HCT116 (cell line): ENCODE results near the gene CDKAL1.

ENCODE experiments used
- EZH2 ChIP-seq: fragments of 200-600 bp; sonication (generic); IDR thresholded peaks from 2 replicates; pipeline ENCODE4 v1.6.1; 2017; ENCODE audit warnings: antibody characterized with exemption, mixed run types
- EZH2phosphoT487 ChIP-seq: fragments of 200-600 bp; IDR thresholded peaks from 2 replicates; pipeline ENCODE4 v1.6.1; 2018; ENCODE audit warnings: antibody characterized with exemption, borderline replicate concordance
- FOSL1 ChIP-seq: IDR thresholded peaks from 2 replicates; pipeline ENCODE4 v1.6.1; 2012; ENCODE audit warnings: low read depth
- JUND ChIP-seq: IDR thresholded peaks from 2 replicates; pipeline ENCODE4 v1.6.1; 2012
- MAX ChIP-seq: IDR thresholded peaks from 2 replicates; pipeline ENCODE4 v1.6.1; 2012
- POLR2A ChIP-seq: IDR thresholded peaks from 2 replicates; pipeline ENCODE4 v1.7.0; 2011; ENCODE audit warnings: borderline replicate concordance; ENCODE audit not compliant: insufficient read depth, insufficient read length; ENCODE audit errors: extremely low read depth
- POLR2AphosphoS5 ChIP-seq: IDR thresholded peaks from 2 replicates; pipeline ENCODE4 v1.6.1; 2011; ENCODE audit warnings: mild to moderate bottlenecking, low read depth, low read length, moderate library complexity
- REST ChIP-seq: IDR thresholded peaks from 2 replicates; pipeline ENCODE4 v1.6.1; 2012; ENCODE audit warnings: low read depth
- SRF ChIP-seq: IDR thresholded peaks from 2 replicates; pipeline ENCODE4 v1.6.1; 2012; ENCODE audit warnings: low read depth
- ZFX ChIP-seq: fragments of 450-650 bp; IDR thresholded peaks from 2 replicates; pipeline ENCODE4 v1.6.1; 2017
- TF ChIP-seq, protein P1 (sequence below), 3 experiments: fragments of 200-600 bp in 1 of 3; sonication (generic) in 1 of 3; IDR thresholded peaks in 2 of 3; conservative IDR thresholded peaks in 1 of 3; 2 replicates each; pipeline ENCODE4 v1.5.1; 2012 to 2017; ENCODE audit warnings: low read depth in 2 of 3, low read length in 2 of 3, antibody characterized with exemption in 1 of 3, borderline replicate concordance in 1 of 3, control low read depth in 1 of 3, mild to moderate bottlenecking in 1 of 3, mixed read lengths in 1 of 3, mixed run types in 1 of 3, moderate library complexity in 1 of 3; ENCODE audit not compliant: insufficient read depth in 1 of 3
- TF ChIP-seq, protein P2 (sequence below): IDR thresholded peaks from 2 replicates; pipeline ENCODE4 v1.6.1; 2012

DNA sequence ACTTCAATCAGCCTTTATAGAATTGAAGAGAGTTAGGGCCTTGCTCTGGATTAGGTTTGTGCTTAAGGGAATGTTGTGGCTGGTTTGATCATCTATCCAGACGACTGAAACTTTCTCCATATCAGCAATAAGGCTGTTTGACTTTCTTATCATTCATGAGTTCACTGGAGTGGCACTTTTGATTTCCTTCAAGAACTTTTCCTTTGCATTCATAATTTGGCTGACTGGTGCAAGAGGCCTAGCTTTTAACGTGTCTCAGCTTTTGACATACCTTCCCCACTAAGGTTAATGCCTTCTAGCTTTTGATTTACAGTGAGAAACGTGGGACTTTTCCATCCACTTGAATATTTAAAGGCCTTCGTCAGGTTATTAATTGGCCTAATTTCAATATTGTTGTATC, 461.8 kb downstream of the CDKAL1 start:
- no peak for TF ChIP-seq EZH2
- no peak for TF ChIP-seq POLR2AphosphoS5
- TF ChIP-seq, protein P1, sequence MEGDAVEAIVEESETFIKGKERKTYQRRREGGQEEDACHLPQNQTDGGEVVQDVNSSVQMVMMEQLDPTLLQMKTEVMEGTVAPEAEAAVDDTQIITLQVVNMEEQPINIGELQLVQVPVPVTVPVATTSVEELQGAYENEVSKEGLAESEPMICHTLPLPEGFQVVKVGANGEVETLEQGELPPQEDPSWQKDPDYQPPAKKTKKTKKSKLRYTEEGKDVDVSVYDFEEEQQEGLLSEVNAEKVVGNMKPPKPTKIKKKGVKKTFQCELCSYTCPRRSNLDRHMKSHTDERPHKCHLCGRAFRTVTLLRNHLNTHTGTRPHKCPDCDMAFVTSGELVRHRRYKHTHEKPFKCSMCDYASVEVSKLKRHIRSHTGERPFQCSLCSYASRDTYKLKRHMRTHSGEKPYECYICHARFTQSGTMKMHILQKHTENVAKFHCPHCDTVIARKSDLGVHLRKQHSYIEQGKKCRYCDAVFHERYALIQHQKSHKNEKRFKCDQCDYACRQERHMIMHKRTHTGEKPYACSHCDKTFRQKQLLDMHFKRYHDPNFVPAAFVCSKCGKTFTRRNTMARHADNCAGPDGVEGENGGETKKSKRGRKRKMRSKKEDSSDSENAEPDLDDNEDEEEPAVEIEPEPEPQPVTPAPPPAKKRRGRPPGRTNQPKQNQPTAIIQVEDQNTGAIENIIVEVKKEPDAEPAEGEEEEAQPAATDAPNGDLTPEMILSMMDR (IDR thresholded peaks at IDR 0.05 in 2 of 3, conservative IDR thresholded peaks at IDR 0.05 in 1 of 3; ENCODE audit: borderline replicate concordance in 1 of 3, insufficient read depth in 1 of 3, low read depth in 2 of 3, low read length in 2 of 3) = no peak
- TF ChIP-seq EZH2phosphoT487 = no peak
- TF ChIP-seq POLR2A = no peak
- no peak for TF ChIP-seq JUND
- no peak for TF ChIP-seq REST
- no peak for TF ChIP-seq ZFX
- TF ChIP-seq, protein P2, sequence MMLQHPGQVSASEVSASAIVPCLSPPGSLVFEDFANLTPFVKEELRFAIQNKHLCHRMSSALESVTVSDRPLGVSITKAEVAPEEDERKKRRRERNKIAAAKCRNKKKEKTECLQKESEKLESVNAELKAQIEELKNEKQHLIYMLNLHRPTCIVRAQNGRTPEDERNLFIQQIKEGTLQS = no peak
- no peak for TF ChIP-seq MAX
- no peak for TF ChIP-seq SRF
- TF ChIP-seq FOSL1 = no peak
